Skeletal muscle cell (primary cell): Measurements from ENCODE around the gene TGFA.

ENCODE experiments used
- DNase-seq: peaks from one replicate; pipeline ENCODE4 v3.0.0-alpha.2; 2010; ENCODE audit warnings: low read depth
- H3K4me3 ChIP-seq: 2 replicates; pipeline ENCODE4 v1.5.1; 2011; ENCODE audit warnings: low read depth, mild to moderate bottlenecking, control low read depth, low read length, moderate library complexity

TGFA gene

DNA sequence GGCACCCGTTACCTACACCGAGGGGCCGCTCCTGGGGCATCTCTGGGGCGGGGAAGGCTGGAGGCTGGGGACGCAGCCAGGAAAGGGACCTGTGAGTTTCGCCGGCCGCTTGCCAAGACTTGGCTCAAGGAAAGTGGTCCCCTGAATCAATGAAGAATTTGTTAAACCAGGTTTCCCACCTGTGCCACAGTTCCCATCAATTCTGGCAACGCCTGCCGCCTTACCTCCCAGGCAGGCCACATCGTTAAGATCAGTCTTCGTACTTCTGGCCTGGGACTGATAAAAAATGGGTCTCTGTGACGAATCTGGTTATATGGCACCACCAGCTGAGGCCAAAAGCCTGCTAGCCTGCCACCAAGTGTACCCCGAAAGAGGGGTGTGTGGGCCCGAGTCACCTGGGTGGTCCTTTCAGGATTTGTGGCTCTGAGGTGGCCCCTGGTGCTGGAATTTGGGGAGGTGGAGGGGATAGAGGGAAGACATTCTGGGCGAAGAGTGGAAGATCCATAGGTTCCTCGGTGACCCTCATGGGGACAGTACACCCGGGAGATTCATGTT is 789 bp upstream of the TGFA start:
- no peak for DNase-seq
- H3K4me3 ChIP-seq = peak overlapping the region; percentile 52

DNA sequence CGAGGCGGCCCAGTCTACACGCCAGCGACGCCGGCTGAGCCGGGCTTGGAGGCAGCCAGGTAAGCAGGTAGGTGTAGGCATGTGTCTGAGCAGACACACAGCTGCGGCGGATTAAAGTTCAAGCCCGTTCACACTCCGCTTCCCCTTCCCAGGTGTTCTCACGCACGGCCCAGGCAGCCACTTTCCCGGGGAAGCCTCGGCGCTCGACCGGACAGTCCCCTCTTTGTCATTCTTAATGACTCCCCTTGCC is 367 bp downstream of the TGFA start:
- H3K4me3 ChIP-seq = peak overlapping the region; percentile 52
- no peak for DNase-seq

DNA sequence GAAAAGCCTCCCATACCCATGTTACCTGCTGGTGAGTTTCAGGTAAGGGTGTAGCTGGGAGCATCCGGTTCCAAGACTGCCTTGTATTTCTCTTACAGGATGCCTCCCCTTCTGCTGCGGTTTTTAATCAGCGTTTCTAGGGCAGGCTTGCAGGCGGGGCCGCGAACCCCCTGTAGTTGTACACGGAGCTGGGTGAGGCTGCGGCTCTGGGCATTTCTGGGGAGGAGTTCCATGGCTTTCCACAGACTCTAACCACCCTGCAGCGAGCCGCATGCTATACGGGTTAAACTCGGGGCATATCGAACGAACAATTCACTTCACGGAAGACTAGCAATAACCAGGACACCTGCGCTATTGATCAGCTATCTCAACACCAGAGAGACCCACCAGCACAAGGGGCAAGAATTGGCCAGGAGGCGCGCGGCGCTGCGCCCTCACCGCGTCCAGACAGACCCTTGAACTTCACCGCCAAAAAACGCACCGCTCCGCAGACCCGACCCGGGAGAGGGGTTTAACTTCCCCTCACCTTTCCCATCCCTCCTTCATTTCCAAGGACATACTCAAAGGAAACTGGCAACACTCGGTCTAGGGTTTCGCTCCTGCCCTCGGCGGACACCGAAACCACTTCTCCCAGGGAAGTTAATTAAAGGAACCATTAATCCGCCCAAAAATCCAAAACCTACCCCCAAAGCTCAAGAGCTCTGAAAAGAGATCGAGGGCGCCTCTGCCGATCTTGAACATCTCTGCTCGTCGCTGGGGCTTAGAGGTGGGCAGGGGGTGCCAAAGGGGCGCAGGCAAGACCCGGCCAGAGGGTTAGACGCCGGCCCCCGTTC is 909 bp downstream of the TGFA start:
- no peak for DNase-seq
- no peak overlapping the region for H3K4me3 ChIP-seq

DNA sequence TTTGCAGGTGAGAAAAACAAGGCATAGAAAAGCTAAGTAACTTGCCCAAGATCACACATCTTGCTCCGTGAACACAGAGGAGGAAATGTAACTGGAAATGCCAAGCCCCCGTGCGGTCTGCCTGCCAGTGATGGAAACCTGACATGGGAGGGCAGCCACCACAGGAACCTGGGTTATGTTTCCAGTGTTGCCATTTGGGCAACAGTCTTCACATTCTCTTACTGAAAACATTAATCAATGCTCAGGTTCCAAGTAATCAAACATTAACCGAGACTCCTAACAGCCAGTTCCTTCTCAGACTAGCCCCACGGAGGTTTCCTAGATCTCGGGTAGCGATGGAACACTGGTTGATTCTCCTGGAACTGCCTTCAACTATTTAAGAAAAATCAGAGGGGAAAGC is 2.5 kb downstream of the TGFA start:
- H3K4me3 ChIP-seq = no peak overlapping the region
- no peak for DNase-seq

DNA sequence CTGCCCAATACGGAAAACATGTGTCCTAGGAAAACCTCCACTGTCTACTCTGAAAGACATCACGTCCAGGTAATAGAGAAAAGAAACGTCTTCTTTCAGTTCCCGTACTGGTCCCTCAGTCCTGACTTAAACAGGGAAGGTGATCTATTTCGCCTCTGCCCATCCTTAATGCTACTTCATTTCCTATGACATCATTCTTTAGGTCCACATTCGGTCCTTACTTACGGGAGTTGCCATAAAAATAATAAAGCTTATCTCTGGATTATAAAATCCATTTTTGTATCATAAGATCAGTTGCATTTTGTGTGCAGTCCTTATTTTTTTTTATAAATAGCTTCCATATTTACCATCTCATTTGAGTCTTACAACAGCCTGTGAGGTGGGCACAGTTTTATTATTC is 3.7 kb downstream of the TGFA start:
- no peak overlapping the region for H3K4me3 ChIP-seq
- DNase-seq = no peak

DNA sequence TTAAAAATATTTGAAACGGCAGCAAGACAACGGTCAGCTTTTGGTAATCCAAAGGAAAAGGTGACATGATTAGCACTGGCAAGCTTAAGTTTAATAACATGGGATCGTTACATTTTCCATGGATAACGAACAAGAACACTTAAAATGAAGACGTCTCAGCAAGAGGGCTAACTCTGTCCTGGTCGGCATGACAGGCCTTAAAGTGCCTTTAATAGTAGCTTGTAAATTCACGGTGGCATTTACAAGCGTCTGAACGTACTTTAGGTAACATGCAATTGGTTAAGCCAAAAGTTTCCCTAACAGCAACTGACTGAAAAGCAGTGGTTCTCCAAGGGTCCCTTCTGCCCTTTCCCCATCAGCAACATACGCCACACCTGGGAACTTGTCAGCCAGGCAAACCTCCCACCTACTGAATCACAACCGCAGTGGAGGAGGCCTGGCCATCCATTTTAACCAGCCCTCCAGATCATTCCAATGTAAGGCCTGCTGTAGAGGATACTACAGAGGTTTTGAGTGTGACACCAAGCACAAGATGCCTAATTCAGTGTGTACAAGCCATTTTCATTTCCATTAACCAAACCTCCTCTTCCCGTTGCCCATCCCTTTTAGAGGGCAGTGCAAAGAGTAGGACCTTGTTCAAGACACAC is 4.4 kb downstream of the TGFA start:
- no peak overlapping the region for H3K4me3 ChIP-seq
- DNase-seq = no peak

DNA sequence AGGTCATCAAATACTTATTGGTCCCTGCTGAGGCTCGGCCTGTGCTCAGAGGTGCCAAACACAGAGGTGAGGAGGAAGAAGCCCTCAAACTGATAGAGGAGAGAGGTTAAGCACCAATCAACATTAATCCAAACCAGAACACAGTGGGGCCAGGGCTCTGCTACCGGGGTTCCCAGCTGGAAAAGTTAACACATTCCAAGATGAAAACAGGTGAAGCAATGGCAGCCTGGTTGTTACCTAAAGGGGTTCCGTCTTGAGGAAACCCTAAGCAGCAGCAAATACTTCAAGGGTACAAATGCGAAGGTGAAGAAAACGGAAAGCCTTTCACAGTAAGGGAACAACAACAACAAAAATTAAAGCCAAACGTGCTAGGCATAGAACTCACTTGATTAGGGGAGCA is 5.4 kb downstream of the TGFA start:
- H3K4me3 ChIP-seq = no peak overlapping the region
- DNase-seq = no peak

DNA sequence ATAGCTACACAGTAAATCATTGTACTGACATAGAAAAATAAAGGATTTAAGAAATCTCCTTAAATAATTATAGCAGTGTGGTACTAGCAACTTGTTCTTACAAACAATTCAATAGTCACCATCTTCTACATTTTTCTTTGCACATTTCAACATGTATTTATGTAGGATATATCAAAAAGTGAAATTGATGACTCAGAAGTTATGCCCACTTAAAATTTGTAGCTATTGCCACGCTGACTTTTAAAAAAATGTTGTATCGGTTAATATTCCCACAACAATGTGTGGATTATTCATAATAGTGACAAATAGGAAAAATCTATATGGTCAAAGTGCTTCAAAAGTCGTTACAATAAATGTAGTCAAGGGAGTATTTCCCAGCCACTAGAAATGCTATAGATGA is 6.7 kb downstream of the TGFA start:
- DNase-seq = no peak
- H3K4me3 ChIP-seq = no peak overlapping the region

DNA sequence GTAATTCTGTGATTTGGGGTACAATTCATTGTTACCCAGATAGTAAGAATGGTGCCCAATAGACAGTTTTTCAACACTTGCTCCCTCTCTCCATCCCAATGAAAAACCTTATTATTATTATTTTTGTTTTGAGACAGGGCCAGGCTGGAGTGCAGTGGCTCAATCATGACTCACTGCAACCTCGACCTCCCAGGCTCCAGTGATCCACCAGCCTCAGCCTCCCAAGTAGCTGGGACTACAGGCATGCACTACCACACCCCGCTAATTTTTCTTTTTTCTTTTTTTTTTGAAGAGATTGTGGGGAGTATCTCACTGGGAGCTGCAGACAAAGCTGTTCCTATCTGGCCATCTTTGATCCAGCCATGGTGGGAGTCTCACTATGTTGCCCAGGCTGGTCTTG is 7.2 kb downstream of the TGFA start:
- H3K4me3 ChIP-seq = no peak overlapping the region
- no peak for DNase-seq

DNA sequence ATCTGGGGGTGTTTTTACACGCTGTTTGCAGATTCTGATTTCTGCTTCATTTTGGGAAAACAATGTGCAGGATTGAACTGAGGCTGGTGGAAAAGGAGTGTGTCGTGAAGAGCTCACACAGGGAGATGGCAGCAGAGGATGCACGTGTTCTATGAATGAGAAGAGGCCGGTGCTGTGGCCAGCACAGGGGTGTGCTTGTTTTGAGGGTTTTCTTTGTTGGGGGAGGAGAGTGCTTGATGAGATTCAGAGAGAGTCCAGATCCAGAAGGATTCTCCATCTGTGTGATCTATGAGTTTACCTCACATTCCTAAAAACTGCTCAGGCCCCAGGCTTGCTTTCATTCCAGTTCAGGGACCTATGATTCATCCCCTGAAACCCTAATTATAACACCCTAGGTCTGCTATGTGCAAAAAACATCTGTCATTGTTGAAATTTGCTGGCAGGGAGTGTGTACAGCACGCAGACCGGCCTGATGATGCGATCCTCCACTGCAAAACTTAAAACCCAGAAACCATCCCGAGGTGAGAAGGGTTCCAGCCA is 12.1 kb downstream of the TGFA start:
- H3K4me3 ChIP-seq = no peak overlapping the region
- DNase-seq = no peak

DNA sequence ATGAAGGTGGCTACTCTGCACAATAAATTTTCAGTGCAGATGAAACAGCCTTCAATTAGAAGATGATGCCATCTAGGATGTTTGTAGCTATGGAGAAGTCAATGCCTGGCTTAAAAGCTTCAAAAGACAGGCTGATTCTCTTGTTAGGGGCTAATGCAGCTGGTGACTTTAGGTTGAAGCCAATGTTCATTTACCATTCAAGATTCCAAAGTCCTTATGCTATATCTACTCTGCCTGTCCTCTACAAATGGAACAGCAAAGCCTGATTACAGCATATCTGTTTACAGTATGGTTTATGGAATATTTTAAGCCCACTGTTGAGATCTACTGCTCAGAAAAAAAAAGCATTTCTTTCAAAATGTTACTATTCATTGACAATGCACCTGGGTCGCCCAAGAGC is 15.8 kb downstream of the TGFA start:
- DNase-seq = no peak
- H3K4me3 ChIP-seq = no peak overlapping the region

DNA sequence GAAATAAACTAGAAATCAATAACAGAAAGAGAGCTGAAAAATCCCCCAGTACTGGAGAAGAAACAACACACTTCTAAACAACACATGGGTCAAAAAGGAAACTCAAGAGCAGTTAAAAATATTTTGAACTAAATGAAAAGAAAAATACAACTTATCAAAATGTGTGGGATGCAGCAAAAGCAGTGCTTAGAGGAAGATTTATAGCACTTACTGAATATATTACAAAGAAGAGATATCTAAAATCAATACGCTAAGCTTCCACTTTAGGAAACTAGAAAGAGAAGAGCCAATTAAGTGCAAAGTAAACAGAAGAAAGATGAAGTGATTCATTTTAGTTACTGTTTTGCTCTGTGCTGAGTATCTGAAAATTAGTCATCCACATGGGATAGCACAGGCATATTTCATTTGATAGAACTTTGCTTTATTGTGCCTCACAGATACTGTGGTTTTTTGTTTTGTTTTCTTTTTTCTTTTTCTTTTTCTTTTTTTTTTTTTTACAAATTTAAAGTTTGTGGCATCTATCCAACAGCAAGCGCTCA is 17.0 kb downstream of the TGFA start:
- DNase-seq = no peak
- H3K4me3 ChIP-seq = no peak overlapping the region

DNA sequence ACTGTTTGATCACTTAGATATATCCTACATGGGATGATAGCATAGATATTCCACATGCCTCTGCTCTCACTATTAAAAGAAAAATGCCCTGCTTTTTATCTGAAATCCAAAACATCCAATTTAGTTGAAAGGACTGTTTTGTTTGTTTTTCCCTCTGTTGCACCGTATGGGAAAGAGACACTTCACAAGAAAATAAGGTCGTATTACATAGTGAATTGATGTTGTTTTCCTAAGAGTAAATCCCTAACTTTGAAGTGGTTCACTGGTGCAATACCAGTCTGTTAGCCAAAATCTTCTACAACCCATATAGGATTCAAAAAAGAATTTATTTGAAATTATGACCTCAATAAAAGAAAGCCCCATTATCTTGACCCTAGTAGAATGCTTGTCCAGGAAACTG is 18.1 kb downstream of the TGFA start:
- H3K4me3 ChIP-seq = no peak overlapping the region
- no peak for DNase-seq

DNA sequence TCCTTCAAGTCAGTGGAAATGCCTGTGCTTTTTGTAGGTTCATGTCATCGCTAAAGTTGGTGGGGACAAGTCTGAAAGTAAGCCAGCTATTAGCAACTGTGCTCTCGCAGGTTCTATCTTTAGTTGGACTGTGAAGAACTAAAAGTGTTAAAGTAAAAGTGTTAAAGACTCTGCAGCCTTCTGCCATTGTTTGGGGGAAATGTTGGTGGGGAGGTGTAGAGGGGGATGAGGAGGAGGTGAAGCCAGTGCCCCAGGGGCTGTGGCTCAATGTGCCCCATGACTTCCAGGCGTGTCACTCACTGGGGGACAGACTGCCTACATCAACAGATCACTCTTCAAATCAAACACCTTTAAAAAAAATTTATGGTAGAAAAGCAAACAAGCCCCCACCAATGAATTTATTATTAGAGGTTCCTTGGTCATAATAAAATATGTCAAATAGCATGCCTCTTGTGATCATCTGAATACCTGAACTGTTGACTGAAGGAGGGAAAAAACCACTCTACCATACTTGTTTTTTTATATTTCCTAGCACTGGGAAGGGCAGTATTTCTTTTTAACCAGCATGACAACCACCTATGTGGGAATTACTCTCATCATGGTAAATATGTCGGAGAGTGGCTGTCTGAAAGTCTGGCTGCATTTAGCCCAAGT is 19.3 kb downstream of the TGFA start:
- no peak for DNase-seq
- H3K4me3 ChIP-seq = no peak overlapping the region

DNA sequence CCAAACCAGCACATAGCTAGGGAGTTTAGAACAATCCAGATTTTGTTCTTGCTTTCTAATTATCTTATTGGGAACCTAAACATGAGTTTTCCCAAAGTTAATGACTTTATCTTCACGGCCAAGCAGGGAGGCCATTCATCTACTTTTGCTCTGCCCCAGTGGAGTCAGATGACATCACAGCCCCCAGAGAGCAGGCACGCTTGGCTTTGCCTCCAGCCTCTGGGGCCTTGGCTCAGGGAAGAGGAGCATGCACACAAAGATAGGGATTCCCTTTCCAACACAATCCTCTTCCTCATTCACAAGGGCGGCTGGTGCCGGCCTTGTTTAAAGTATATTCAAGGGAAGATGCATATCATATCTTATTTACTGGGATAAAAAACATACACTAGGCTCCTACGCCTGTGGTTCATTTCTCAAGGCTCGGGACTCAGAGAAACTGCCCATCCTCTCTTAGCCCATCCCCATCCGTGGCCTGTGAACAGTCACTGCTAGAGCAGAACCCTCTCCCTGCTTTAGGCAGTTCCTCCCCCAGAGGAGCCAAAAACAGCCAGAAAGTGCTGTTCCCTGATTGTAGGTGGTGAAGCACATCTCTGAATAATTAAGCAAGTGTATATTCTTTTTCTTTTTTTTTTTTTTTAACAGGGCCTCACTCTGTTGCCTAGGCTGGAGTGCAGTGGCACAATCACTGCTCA is 21.2 kb downstream of the TGFA start:
- H3K4me3 ChIP-seq = no peak overlapping the region
- no peak for DNase-seq

DNA sequence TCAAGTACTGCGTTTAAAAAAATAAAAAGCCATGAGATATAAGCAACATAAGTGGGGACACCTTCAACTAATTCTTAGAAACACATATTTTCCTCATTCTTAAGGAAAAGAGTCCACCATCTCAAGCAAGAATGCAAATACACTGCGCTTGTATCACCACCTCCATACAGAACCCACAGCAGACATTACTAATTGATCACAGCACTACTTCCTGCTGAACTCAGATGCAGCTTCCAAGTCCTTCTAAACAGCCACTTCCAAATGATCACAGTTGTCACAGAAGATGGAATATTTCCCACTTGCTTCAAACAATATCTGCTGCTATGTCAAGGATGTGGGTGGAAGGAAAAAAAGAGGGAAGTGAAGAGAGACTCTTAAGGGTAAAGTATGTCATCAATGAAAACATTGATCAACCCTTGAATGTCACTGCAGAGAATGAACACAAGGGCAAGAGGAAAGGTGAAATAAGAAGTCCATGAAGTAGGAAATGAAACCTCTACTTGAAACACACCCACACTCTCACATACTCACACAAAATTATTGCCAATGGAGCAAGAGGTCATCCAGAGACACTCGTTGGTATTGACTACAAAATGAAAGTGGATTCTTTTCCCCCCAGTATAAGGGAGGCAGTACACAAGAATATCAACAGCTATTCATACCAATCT is 22.1 kb downstream of the TGFA start:
- no peak overlapping the region for H3K4me3 ChIP-seq
- DNase-seq = no peak

DNA sequence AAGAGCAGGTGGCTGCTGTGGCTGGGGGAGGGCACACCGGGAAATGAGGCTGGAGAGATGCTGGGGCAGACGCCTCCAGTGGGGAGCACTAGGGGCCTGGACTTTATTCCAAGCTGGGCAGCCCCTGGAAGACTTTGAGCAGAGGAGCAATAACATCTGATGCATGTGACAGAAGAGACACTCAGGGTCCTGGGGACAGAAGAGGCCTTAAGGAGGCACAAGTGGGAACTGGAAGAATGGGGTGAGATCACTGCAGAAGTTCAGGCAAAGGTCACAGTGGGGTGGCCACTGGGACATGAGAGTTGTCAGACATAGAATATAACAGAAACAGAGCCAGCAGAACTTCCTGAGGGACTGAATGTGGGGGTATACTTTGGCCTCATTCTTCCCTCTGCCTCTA is 24.0 kb downstream of the TGFA start:
- H3K4me3 ChIP-seq = no peak overlapping the region
- DNase-seq = no peak

DNA sequence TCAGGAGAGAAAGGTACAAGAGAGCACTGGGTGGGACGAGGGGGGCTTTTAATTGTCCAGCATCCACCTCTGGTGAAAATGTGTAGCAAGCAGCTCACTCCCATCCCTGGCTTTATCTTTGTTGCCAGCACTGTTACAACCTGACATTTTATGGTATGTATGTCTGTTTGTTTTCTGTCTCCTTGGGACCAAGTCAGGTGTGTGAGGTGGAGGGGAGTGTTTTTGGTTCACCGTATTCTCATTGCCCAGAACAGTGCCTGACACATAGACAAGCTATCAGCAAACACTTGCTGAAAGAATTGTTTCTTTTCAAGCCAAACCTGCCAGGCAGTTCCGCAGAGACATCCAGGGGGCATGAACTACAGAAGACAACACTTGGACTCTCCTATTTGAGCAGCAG is 24.7 kb downstream of the TGFA start:
- no peak overlapping the region for H3K4me3 ChIP-seq
- DNase-seq = no peak

DNA sequence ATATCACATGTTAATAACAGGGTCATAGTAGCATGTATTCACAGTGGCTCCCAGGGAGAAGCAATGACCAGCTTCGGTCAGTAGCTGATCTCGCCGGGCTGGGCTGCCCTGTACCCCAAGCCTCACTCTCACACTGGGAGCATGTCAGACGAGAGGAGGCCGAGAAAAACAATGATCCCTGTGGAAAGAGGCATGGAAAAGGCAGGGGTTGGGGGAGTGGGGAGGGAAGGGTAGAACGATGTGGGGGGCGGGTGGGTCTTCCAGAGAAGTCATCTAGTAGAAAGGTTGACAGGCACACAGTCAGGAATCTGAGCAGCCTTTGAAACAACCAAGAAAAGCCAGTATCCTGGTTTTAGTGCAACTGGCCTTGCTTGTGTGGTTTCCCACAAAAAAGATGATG is 25.4 kb downstream of the TGFA start:
- no peak for DNase-seq
- no peak overlapping the region for H3K4me3 ChIP-seq
